ENCODE results near the gene ATP12A. TPM values are rescaled to one million over a fixed set of nuclear protein-coding genes. Genes with fewer than 3 reads are reported as not detected.
A peak's percentile ranks its signal among the peaks of the same experiment; 100 is the strongest.
"Not testable (repeated sequence)": the region's sequence is repeated elsewhere in the genome, so short reads cannot be mapped to it uniquely, and the experiment has no call there.

The ATP12A gene
- total RNA-seq, 1 donor from 2014 or later: 0.24 TPM

DNA sequence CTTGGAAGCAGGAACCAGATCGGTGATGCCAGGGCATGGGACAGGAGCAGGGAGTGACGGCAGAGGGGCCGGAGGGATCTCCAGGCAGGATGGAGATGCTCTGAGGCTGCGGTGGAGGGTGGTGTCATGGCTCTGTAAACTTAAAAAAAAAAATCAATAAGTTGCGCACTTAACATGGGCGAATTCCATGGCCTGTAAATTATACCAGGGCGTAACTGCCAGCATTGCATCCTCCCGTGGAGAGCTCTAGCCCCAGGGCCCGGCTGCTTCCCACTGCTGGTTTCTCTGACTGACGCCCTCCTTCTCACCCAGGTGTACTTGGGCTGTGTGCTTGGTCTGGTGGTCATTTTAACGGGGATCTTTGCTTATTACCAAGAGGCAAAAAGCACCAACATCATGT is 8.7 kb downstream of the ATP12A start:
- ATAC-seq: no peak

DNA sequence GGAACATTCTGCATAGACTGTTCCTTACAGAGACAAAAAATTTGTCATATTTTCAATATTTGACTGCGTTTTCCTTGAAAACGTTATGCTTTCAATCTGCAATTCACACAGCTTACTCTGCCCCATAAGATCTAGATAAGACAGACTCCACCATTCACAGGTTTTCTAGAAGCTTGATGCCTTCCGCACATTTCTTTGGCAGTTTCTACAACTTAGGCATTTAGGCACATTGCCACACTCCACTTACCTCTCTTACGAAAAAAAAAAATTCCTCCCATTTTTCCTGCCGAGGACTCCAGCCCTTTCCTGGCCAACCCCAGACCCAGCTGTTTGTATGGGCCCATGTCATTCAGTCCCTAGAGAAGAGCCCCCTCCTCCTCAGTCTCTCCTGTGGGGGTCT is 11.2 kb downstream of the ATP12A start:
- ATAC-seq: no peak

DNA sequence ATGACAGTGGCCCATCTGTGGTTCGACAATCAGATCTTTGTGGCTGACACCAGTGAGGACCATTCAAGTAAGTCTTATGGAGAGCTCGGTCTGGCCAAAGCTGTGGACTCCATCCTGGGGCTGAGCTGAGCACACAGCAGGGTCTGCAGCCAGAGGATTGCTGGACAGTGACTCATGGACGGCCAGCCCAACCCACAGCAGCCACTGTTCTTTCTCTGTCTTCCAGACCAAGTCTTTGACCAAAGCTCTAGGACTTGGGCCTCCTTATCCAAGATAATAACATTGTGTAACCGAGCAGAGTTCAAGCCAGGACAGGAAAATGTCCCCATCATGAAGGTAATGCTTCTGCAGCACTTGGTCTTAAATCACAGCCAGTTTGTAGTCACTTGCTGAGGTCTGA is 12.4 kb downstream of the ATP12A start:
- no peak for ATAC-seq

- peak; percentile 71 for ATAC-seq
Observed at GRCh38 chr13:24693862-24694471, 13.8 kb downstream of the ATP12A start.

DNA sequence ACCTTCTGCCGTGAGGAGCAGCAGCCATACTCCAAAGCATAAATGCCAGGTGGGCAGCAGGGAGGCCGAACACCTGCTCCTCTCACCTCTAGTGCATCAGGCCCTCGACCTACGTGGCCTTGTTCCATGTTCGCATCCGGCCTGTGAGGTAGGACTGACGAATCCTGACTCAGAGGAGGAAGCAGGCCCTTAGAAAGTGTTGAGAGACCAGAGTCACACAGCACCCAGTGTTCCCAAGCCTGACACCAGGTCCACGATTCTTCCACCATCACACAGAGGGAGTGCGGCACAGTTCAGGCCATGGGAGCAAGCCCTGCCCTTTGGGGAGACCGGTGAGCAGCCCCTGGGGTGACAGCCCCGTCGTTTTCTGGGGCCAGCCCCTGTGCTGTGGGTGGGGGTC is 14.7 kb downstream of the ATP12A start:
- no peak for ATAC-seq

GRCh38 chr13:24698686-24699085 is 18.5 kb downstream of the ATP12A start:
- no peak for ATAC-seq

DNA sequence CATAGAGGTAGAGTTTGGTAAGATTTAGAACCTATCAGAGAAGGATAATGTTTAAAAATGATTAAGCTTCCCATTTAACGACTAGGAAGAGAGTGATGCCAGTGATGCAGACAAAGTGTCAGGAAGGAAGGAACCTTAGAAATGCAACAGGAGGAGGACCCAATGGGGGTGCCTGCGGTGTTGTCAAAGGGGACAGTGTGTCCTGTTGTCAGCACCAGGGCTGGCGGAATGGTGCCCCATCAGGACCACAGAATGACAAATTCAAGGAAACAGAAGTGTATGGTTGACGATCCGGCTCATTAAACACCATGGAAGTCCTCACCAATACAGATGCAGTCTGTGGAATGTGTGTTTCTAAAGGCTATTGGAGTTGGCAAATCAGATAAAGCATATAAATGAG is 19.3 kb downstream of the ATP12A start:
- ATAC-seq: no peak

GRCh38 chr13:24700539-24700938 is 20.3 kb downstream of the ATP12A start:
- ATAC-seq: no peak

DNA sequence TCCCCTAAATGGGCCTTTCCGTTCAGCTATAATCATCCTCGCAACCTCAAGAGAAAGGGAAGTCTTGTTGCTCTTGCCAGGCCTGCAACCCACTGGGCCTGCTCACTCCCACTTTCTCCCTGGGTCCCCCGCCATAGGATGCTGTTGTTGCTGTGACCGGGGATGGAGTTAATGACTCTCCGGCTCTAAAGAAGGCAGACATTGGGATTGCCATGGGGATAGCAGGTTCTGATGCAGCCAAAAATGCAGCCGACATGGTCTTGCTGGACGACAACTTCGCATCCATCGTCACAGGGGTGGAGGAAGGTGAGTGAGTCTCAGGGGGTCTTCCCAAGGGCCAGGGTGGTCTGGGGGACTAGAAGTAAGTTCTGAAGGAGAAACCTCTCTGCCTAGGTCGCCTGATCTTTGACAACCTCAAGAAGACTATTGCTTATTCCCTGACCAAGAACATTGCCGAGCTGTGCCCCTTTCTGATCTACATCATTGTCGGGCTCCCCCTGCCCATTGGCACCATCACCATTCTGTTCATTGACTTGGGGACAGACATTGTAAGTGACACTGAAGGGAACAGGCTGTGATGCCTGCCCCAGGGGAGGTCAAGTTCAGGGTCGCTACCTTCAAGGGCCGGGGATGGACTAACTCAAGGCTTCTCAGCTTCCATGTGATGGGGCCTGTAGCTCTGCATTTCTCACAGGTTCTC is 26.8 kb downstream of the ATP12A start:
- no peak for ATAC-seq

GRCh38 chr13:24709186-24709913 is 29.1 kb downstream of the ATP12A start:
- no peak for ATAC-seq

DNA sequence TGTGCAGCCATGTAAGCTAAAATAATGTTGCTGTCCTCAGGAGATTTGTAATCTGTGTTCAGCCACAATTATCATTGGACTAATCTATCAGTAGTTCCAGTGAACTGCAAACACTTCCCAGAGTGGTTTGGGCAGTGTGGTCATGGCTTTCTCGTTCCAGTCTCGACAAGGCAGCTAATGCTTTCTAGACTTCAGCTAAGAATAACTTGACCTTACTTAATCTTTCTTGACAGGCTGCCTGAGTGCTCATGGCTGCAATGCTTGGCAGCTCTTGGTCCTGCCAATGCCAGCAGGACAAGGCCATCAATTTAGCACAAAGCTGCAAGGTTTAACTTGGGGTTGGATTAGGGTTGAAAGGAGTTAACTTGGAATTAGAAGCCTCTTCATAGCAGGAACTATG is 32.8 kb downstream of the ATP12A start:
- ATAC-seq: no peak

- ATAC-seq: no peak
Observed at GRCh38 chr13:24716011-24716410, 35.8 kb downstream of the ATP12A start.

DNA sequence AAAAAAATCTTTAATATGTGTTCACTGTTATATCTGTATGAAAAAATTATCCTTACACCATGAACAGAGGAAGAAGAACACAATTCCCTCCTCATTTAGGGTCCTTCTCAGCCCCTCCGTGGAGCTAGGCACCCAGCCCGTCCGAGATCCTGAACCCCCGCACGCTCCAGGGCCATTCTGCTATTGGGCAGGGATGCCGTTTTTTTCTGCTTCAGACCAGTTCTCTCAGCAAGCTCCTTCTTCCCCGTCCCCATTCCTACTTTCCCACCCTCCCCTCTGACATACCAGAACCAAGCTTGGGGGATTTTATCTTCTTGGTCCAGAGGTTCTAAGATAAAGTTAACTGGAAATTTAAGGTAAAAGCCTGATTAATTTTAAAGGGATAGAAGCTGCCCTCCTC is 36.2 kb downstream of the ATP12A start:
- no peak for ATAC-seq

DNA sequence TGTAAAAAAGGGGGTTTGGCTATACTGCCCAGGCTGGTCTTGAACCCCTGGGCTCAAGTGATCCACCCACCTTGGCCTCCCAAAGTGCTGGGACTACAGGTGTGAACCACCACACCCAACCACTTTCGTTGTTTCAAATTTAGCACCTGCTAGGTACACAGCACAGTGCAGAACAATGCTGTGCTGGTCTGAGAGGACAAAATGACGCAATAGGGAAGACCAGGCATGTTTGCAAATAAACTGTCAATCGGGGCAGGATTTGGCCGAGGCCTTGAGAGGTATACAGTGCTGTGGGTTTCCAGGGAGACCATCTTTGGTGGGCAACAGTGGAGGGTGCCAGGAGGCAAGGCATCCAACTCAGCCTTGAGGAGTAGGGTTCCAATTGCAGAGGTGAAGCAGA is 37.0 kb downstream of the ATP12A start:
- ATAC-seq: no peak

DNA sequence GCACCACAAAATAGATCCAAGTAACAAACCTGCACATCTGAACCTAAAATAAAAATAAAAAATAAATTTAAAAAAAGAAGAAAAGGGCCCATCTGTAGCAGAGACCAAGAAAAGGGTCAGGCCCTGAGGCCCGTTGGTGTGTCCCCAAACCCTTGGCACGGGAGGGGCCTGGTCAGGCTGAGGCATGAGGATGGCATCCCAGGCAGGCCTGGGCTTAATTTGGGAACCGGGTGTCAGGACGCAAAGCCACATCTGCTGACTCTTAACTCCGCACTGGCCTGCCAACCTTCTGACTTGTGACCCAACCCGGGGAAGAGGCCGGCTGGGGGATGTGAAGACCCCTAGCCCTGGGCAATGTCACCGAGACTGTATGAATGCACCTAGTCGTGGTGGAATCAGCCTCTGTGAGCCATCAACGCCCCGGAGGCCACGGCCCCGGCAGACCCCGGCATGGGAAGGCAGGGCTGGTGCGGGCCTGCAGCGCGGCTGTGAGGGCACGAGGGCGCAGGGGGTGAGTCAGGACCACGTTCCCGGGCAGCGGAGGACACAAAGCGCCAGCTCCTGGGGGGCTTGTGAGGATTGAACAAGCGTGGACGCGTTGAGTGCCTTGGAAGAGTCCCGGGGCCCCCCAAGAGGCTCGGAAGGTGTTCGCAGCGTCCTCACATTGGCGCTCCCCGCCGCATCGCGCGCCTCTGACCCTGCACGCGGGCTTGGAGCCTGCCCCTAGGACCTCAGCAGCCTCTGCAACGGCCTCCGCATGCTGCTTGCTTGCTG is 38.2 kb downstream of the ATP12A start:
- ATAC-seq: no peak

DNA sequence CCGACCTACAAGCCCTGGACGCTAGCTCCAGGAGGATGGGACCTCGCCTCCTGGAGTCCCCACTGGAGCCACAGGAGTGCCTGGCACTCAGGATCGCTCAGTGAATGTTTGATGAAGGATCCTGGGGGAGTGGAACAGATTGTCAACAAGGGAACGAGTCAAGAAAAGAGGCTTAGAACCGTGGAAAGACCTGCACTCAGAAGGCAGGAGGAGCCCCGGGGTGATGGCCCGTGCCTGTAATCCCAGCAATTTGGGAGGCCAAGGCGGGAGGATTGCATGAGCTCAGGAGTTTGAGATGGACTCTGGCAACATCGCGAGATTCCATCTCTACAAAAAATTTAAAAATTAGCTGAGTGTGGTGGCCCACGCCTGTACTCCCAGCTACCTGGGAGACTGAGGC is 38.9 kb downstream of the ATP12A start:
- ATAC-seq: no peak

GRCh38 chr13:24723206-24723605 is 43.0 kb downstream of the ATP12A start:
- ATAC-seq: no peak

- no peak for ATAC-seq
Observed at GRCh38 chr13:24724714-24725113, 44.5 kb downstream of the ATP12A start.

DNA sequence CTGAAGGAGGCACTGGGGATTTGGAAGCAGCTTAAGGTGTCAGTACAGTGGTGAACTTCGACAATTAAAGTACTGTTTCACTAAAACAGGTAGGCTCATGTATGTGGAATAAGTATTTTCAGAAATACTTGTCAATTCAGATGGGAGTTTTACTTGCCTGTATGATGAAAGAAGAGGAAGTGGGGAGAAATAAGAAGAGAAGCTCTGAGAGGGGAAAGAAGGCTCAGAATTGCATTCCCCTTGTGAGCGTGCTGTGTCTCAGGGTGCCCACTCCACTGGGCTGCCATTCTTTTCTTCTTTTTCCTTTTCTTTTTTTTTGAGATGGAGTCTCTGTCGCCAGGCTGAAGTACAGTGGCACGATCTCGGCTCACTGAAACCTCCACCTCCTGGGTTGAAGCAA is 45.2 kb downstream of the ATP12A start:
- no peak for ATAC-seq

DNA sequence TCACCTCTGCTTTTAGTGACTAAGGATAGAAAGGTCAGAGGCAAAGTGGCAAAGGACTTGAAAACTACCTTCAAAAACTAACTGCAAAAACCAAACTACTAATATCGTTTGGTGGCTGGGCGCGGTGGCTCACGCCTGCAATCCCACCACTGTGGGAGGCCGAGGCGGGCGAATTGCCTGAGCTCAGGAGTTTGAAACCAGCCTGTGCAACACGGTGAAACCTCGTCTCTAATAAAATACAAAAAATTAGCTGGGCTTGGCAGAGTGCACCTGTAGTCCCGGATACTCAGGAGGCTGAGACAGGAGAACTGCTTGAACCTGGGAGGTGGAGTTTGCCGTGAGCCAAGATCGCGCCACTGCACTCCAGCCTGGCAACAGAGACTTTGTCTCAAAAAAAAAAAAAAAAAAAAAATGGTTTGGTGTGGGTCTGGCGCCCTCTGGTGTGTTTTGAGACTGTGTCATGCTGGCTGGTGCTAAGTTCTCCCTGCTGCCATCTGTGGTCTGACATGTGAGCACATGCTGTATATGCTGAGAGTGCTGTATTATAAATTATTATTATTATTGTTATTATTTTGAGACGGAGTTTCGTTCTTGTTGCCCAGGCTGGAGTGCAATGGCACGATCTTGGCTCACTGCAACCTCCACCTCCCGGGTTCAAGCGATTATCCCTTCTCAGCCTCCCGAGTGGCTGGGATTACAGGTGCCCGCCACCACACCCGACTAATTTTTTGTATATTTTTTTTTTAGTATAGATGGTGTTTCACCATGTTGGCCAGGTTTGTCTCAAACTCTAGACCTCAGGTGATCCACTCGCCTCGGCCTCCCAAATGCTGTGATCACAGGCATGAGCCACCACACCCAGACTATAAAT is 47.8 kb downstream of the ATP12A start:
- peak; percentile 99 for ATAC-seq

DNA sequence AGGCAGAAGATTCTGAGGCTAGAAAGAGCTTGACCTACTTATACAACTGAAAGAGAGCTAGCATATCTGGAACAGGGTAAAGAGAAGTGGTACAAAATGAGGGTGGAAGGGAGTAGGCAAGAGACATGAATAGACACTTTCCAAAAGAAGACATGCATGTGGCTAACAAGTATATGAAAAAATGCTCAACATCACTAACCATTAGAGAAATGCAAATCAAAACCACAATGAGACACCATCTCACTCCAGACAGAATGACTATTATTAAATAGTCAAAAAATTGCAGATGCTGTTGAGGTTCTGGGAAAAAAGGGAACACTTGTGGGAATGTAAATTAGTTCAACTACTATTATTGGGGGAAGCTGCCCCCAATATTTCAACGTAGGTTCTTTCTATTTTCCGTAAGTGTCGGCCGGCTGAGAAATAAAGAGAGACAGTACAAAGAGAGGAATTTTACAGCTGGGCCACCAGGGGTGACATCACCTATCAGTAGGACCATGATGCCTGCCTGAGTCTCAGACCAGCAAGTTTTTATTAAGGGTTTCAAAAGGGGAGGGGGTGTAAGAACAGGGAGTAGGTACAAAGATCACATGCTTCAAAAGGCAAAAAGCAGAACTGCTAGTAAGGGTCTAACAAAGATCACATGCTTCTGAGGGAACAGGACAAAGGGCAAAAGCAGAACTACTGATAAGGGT is 50.8 kb downstream of the ATP12A start:
- ATAC-seq: not testable (repeated sequence)

DNA sequence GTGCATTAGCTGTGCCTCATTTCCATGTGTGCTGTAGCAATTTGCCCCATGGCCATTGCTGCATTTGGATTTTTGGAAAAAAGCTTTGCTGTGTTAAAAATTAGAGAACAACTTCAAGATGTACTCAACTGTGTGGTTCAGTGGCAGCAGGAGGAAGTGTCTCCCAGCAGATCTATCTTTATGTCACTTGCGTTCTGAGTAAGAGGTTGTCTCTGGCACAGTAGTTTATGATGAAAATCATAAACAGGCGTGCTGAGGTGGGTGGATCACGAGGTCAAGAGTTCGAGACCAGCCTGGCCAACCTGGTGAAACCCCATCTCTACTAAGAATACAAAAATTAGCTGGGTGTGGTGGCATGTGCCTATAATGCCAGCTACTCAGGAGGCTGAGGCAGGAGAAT is 54.7 kb downstream of the ATP12A start:
- ATAC-seq: no peak
